Subcutaneous abdominal adipose tissue (tissue), 5 donors: ENCODE data around the gene DOCK1.

Experiments
- H3K27ac ChIP-seq: one replicate; pipeline ENCODE4 v1.7.0; 2013; ENCODE audit warnings: low read depth, mild to moderate bottlenecking, inconsistent platforms, low read length, moderate library complexity
- H3K27me3 ChIP-seq, 5 donors: one replicate each; pipeline ENCODE4 v1.7.0; 2013; ENCODE audit warnings: low read length in 5 of 5, inconsistent platforms in 1 of 5; ENCODE audit not compliant: control insufficient read depth in 5 of 5, insufficient read depth in 4 of 5
- H3K36me3 ChIP-seq, 5 donors: one replicate each; pipeline ENCODE4 v1.7.0; 2013; ENCODE audit warnings: low read length in 5 of 5; ENCODE audit not compliant: control insufficient read depth in 5 of 5, insufficient read depth in 5 of 5
- H3K4me1 ChIP-seq, 5 donors: one replicate each; pipeline ENCODE4 v1.7.0; 2013; ENCODE audit warnings: low read length in 5 of 5, mild to moderate bottlenecking in 3 of 5, moderate library complexity in 1 of 5; ENCODE audit not compliant: control insufficient read depth in 5 of 5, insufficient read depth in 5 of 5
- H3K4me3 ChIP-seq, 5 donors: one replicate each; pipeline ENCODE4 v1.7.0; 2013; ENCODE audit warnings: low read length in 5 of 5, low read depth in 1 of 5
- H3K9ac ChIP-seq, 5 donors: one replicate each; pipeline ENCODE4 v1.7.0; 2013; ENCODE audit warnings: low read length in 5 of 5, mild to moderate bottlenecking in 4 of 5, moderate library complexity in 3 of 5
- H3K9me3 ChIP-seq, 5 donors: one replicate each; pipeline ENCODE4 v1.7.0; 2013; ENCODE audit warnings: low read length in 5 of 5; ENCODE audit not compliant: control insufficient read depth in 5 of 5
- donor health status: healthy.
- donor health status: healthy.
- donor health status: healthy.
- donor health status: healthy.
- donor health status: healthy.

DOCK1 gene

DNA sequence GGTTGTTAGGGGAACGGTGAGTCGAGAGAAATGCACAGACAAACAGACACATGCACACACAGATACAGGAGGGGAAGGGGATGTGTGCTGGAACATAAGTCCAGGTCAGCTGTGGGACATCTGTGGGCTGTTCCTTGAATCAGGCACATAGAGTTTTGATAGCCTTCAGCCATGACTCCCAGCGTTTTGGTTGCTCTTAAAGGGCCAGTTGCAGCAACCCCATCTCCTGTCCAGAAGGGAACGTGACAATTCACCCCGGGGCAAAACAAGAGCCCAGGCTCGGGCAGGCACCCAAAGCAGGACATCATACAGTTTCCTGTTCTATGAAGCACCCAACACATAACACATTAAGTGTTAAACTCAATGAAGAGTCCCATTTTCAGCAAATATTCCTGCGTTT is 281.6 kb downstream of the DOCK1 start:
- H3K4me1 ChIP-seq = peaks cover 0 to 3% (median 0%) of the 10 kb centered on the region in 5 donors
- peaks cover 0 to 7% (median 4%) of the 10 kb centered on the region in 5 donors for H3K36me3 ChIP-seq
- no peaks in the 10 kb centered on the region for H3K27me3 ChIP-seq
- no peak overlapping the region for H3K4me3 ChIP-seq
- H3K9me3 ChIP-seq = no peaks in the 10 kb centered on the region
- H3K9ac ChIP-seq = no peak overlapping the region
- H3K27ac ChIP-seq = no peak overlapping the region

DNA sequence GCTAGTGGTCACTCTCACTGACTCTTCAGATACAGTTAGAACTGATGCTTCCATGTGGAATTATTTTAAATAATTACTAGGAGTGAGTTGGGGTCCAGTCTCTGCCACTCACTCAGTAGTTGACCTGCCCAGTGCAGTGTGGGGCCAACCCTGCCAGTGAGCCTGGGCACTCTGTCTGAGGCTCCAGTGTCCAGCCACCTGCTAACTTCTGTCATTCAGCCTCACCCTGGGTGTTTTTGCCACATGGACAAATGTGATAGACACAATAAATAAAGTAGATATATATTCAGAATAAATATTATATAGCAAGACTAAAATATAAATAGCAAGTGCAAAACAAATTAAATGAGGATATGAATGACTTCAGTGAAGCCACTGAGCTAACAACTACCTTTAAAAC is 284.0 kb downstream of the DOCK1 start:
- no peak overlapping the region for H3K4me3 ChIP-seq
- peaks cover 0 to 3% (median 0%) of the 10 kb centered on the region in 5 donors for H3K4me1 ChIP-seq
- H3K27ac ChIP-seq = no peak overlapping the region
- H3K9me3 ChIP-seq = no peaks in the 10 kb centered on the region
- peaks cover 0 to 7% (median 4%) of the 10 kb centered on the region in 5 donors for H3K36me3 ChIP-seq
- peaks cover 0 to 4% (median 2%) of the 10 kb centered on the region in 5 donors for H3K27me3 ChIP-seq
- no peak overlapping the region for H3K9ac ChIP-seq

DNA sequence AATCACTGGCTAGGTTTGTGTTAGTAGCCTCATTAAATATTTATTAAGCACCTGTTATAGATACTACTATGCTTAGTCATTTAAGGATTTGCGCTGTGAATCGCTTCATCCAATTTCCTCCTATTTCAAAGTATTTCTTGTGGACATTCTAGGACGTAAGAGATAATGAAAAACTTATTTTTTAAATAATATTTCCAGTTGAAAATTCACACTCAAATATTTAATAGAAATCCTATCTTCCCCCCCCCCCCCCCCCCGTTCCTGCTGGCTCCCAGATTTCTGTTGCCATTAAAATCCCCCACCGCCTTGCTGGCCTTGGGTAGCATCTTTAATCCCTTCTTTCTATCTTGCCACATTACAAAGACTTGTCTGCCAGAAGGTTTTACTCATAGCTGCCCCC is 285.2 kb downstream of the DOCK1 start:
- peaks cover 0 to 7% (median 4%) of the 10 kb centered on the region in 5 donors for H3K36me3 ChIP-seq
- H3K9me3 ChIP-seq = no peaks in the 10 kb centered on the region
- peaks cover 0 to 16% (median 10%) of the 10 kb centered on the region in 5 donors for H3K27me3 ChIP-seq
- no peak overlapping the region for H3K27ac ChIP-seq
- H3K9ac ChIP-seq = no peak overlapping the region
- H3K4me3 ChIP-seq = no peak overlapping the region
- peaks cover 0 to 14% (median 10%) of the 10 kb centered on the region in 5 donors for H3K4me1 ChIP-seq

DNA sequence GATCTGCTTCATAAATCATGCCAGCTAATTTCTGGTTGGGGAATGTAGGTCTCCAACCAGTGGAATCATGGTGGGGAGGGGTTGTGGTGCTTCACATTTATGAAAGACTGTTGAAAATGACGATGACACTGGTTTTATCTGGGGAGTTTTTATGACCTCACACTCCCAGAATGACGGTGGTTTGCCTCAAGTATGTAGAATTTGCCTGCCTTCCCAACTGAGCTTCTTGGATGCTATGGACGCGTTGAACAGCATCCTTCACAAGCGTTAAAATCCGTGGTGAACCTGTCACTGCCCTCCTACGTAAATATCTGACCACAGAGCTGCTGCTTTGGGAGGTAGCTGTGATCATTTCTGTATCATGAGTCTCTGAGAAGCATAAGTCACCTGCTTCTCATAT is 287.9 kb downstream of the DOCK1 start:
- peaks cover 0 to 17% (median 10%) of the 10 kb centered on the region in 5 donors for H3K27me3 ChIP-seq
- peaks cover 0 to 7% (median 4%) of the 10 kb centered on the region in 5 donors for H3K36me3 ChIP-seq
- peaks cover 0 to 21% (median 17%) of the 10 kb centered on the region in 5 donors for H3K4me1 ChIP-seq
- H3K4me3 ChIP-seq = no peak overlapping the region
- no peak overlapping the region for H3K9ac ChIP-seq
- no peak overlapping the region for H3K27ac ChIP-seq
- no peaks in the 10 kb centered on the region for H3K9me3 ChIP-seq

DNA sequence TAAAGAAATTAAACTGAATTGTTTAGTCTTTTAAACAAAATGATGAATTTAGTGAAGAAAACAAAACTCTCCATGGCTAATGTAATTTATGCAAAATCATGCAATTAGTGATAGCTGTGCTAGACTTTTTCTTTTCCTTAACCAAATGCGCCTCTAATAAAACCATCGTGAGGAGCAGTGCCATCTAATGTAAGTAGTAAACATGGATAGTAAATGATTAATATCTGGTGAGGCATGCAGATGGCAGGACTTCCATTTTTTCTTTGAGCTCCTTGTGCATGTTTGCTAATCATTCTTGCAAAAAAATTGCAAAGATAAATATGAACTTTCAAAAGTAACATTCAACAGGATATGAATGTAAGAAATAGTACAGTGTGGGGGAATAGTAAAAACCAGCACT is 288.9 kb downstream of the DOCK1 start:
- H3K36me3 ChIP-seq = no peaks in the 10 kb centered on the region
- H3K4me3 ChIP-seq = no peak overlapping the region
- H3K27me3 ChIP-seq = peaks cover 0 to 17% (median 10%) of the 10 kb centered on the region in 5 donors
- no peak overlapping the region for H3K9ac ChIP-seq
- H3K9me3 ChIP-seq = no peaks in the 10 kb centered on the region
- H3K27ac ChIP-seq = no peak overlapping the region
- peaks cover 0 to 21% (median 17%) of the 10 kb centered on the region in 5 donors for H3K4me1 ChIP-seq

DNA sequence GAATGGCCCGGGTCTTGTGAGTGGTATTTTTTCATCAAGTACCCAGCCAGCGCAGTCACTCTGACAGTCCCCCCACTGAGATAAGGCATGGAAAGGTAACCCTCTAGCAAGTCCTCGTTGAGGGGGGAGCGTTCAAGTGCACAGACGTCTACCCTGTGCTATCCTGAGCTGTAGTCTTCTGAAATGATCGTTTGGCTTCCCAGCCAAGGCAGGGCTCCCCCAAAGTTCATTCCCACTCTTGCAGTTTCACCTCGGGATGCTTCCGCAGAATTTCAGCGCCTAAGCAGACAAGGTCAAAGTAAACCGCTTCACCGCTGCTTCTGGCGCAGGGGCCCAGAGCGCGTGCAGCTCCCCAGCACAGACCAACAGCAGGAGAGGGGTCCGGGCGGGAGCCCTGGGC is 289.4 kb downstream of the DOCK1 start:
- Histone ChIP-seq H3K36me3 (peaks cover 0 to 1% (median 0%) of the 10 kb centered on the region in 5 donors), H3K9me3 (no peaks in the 10 kb centered on the region), H3K4me1 (peaks cover 0 to 21% (median 17%) of the 10 kb centered on the region in 5 donors), H3K4me3 (peak overlapping the region in 3 of 5 donors; percentile 46 to 67 (median 62)), H3K27me3 (peaks cover 0 to 17% (median 10%) of the 10 kb centered on the region in 5 donors), H3K27ac (no peak overlapping the region), H3K9ac (no peak overlapping the region)

DNA sequence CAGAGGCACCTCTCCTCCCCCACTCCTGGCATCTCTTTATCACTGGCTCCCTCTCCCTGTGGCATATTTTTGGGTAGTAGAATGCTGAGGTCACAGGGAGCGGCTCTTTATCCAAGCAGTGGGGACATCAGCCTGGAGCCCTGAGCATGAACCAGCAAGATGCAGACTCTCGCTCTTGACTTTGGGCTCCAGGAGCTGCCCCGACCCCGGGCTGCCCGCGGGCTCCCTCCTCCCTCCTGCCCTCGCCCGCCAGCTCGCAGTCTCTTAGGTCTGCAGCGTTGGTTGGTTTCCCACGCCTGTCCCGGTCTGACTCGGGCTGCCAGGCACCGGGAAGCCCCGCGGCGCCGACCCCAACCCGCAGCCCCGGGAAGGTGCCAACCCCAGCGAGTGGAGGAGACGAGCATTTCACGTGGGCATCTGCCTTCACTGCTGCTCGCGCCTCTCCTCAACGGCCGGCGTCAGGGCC is 289.8 kb downstream of the DOCK1 start:
- peak overlapping the region in 3 of 5 donors; percentile 46 to 67 (median 62) for H3K4me3 ChIP-seq
- H3K27me3 ChIP-seq = peaks cover 0 to 17% (median 10%) of the 10 kb centered on the region in 5 donors
- H3K9ac ChIP-seq = no peak overlapping the region

DNA sequence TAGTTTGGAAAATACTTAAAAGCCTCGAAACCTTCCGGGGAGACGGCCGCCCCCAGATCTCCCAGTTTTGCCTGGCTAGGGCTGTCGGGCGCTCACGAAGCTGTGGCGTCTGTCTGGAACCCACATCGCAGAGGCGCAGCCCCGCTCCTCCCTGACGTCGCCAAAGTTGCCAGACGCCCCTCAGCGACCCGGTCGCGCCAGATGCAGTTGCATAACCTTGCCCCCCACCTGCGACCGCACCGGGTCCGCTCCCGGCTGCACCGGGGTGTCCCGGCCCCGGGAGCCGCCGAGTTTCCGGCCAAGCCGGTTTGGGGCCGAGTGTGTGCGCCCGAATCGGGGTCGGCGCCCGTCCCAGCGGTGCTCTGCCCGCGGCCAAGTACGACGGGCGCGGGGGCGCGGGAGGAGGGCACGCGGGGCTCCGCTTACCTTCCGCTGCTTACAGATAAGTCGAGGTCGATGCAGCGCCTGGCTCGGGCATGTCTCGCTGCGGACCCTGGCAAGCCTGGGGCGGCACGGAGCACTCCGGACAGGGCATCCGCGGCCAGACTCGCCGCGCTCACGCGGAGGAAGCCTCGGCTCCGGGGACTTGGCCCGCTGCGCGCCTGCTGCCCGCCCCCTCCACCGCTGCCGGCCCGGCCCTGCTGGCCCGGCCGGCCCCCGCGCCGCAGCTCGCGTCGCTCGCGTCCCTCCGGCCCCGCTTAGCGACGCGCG is 290.5 kb downstream of the DOCK1 start:
- peaks cover 0 to 17% (median 10%) of the 10 kb centered on the region in 5 donors for H3K27me3 ChIP-seq
- peaks cover 0 to 6% (median 0%) of the 10 kb centered on the region in 5 donors for H3K36me3 ChIP-seq
- no peak overlapping the region for H3K27ac ChIP-seq
- H3K9ac ChIP-seq = no peak overlapping the region
- H3K9me3 ChIP-seq = no peaks in the 10 kb centered on the region
- peak overlapping the region in 4 of 5 donors; percentile 40 to 67 (median 54) for H3K4me3 ChIP-seq
- H3K4me1 ChIP-seq = peaks cover 0 to 21% (median 17%) of the 10 kb centered on the region in 5 donors

More for the DNA sequence above, 289.8 kb downstream of the DOCK1 start:
- peaks cover 0 to 5% (median 0%) of the 10 kb centered on the region in 5 donors for H3K36me3 ChIP-seq
- peaks cover 0 to 21% (median 17%) of the 10 kb centered on the region in 5 donors for H3K4me1 ChIP-seq
- no peak overlapping the region for H3K27ac ChIP-seq
- H3K9me3 ChIP-seq = no peaks in the 10 kb centered on the region

DNA sequence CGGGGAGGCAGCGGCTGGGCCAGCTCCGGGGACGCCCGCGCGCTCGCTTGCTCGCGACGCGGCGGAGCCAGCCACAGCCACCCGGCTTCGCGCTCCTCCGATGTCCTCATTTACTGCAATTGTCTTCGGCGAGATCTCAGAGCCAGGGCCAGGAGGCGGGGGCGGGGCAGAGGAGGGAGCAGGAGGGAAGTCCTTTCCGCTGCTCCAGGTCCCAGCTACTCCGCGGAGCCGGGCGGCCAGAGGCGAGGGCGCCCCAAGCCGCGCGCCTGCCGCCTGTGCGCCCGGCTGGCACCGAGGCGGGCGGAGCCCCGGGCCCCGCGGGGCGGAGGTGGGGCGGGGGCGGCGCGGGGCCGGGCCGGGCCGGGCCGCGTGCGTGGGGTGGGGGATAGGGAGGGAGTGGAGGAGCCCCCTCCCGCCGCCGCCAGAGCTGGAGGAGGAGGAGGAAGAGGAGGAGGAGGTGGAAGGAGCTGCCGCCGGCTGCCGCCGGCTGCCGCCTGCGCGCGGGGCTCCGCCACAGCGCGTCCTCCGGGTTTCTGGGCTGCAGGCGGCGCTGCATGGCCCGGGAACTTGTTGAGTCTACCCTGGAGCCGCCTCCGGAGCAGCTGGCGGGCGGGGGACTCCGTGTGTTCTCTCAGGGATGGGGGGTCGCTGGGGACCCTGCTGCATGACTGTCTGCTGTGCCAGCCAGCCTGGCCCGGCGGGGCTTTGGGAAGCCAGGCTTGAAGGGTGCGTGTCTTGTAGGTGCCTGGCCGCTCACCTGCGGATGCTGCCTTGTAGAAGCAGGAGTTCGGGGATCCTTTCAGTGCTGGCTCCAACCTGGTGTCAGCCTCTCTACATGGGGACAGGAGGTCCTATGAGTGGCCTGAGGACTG is 291.3 kb downstream of the DOCK1 start, which contains the start of gene INSYN2A:
Gene INSYN2A (minus strand): TSS at position 310 of the 872 bp plus-strand sequence. CDS start 20,196 bp downstream, outside the sequence.
- no peak within 1 kb of the TSS for H3K9ac ChIP-seq
- no peak within 1 kb of the TSS for H3K27ac ChIP-seq
- peaks cover 0 to 17% (median 10%) of the 10 kb centered on the region in 5 donors for H3K27me3 ChIP-seq
- H3K4me1 ChIP-seq = peaks cover 0 to 21% (median 17%) of the 10 kb centered on the region in 5 donors
- H3K4me3 ChIP-seq = peak within 1 kb of the TSS in 4 of 5 donors; percentile 40 to 67 (median 54)
- H3K36me3 ChIP-seq = peaks cover 0 to 9% (median 0%) of the 10 kb centered on the region in 5 donors
- H3K9me3 ChIP-seq = no peaks in the 10 kb centered on the region
